ENCODE data around the gene HLA-F.

HLA-F gene

GRCh38 chr6:29737707-29738630 lies 14.7 kb downstream of the HLA-F start:
- DNase-seq: peak; percentile 70
- no peak overlapping the region for H3K4me3 Mint-ChIP-seq
- TF ChIP-seq CTCF (IDR thresholded peaks at IDR 0.05): peak; percentile 70
- no peaks in the 10 kb centered on the region for H3K4me1 Mint-ChIP-seq
- H3K36me3 Mint-ChIP-seq (ENCODE audit: low read depth): no peaks in the 10 kb centered on the region
- peaks cover 8% of the 10 kb centered on the region for H3K9me3 Mint-ChIP-seq
- no peak overlapping the region for H3K27ac Mint-ChIP-seq
- H3K27me3 Mint-ChIP-seq (ENCODE audit: low read depth, poor library complexity): peaks cover 44% of the 10 kb centered on the region

GRCh38 chr6:29739136-29739881 lies 16.1 kb downstream of the HLA-F start:
- no peak for DNase-seq
- H3K27me3 Mint-ChIP-seq (ENCODE audit: low read depth, poor library complexity): peaks cover 37% of the 10 kb centered on the region
- H3K27ac Mint-ChIP-seq: no peak overlapping the region
- peaks cover 8% of the 10 kb centered on the region for H3K9me3 Mint-ChIP-seq
- H3K36me3 Mint-ChIP-seq (ENCODE audit: low read depth): no peaks in the 10 kb centered on the region
- no peak overlapping the region for H3K4me3 Mint-ChIP-seq
- no peak for TF ChIP-seq CTCF (IDR thresholded peaks at IDR 0.05)
- H3K4me1 Mint-ChIP-seq: no peaks in the 10 kb centered on the region

- Mint-ChIP-seq H3K27me3 (ENCODE audit: low read depth, poor library complexity) (peaks cover 38% of the 10 kb centered on the region), H3K27ac (no peak overlapping the region), H3K4me1 (no peaks in the 10 kb centered on the region), H3K9me3 (peaks cover 8% of the 10 kb centered on the region), H3K4me3 (no peak overlapping the region), H3K36me3 (ENCODE audit: low read depth) (no peaks in the 10 kb centered on the region)
- DNase-seq: no peak
- TF ChIP-seq CTCF (IDR thresholded peaks at IDR 0.05): no peak
Observed at GRCh38 chr6:29739882-29740261, 16.6 kb downstream of the HLA-F start.

- Mint-ChIP-seq H3K4me1 (no peaks in the 10 kb centered on the region), H3K9me3 (no peaks in the 10 kb centered on the region), H3K27me3 (ENCODE audit: low read depth, poor library complexity) (peaks cover 50% of the 10 kb centered on the region), H3K36me3 (ENCODE audit: low read depth) (no peaks in the 10 kb centered on the region), H3K4me3 (no peak overlapping the region), H3K27ac (no peak overlapping the region)
- TF ChIP-seq CTCF (IDR thresholded peaks at IDR 0.05): no peak
- no peak for DNase-seq
Observed at GRCh38 chr6:29741592-29741991, 18.4 kb downstream of the HLA-F start.

GRCh38 chr6:29742127-29742526 lies 18.9 kb downstream of the HLA-F start:
- Mint-ChIP-seq H3K36me3 (ENCODE audit: low read depth) (no peaks in the 10 kb centered on the region), H3K4me3 (no peak overlapping the region), H3K27ac (no peak overlapping the region), H3K27me3 (ENCODE audit: low read depth, poor library complexity) (peaks cover 52% of the 10 kb centered on the region), H3K9me3 (no peaks in the 10 kb centered on the region), H3K4me1 (no peaks in the 10 kb centered on the region)
- TF ChIP-seq CTCF (IDR thresholded peaks at IDR 0.05): no peak
- no peak for DNase-seq
